ENCODE results near the gene INPP4B.

GRCh38 chr4:142316025-142316424 lies 530.1 kb downstream of the INPP4B start:
- TF ChIP-seq POLR2A (IDR thresholded peaks at IDR 0.05) (no peak), CTCF (IDR thresholded peaks at IDR 0.05) (no peak)

Data from testis (tissue), 2 donors.